HG03432 (cell line): ENCODE results near the gene INTS13.
A peak's percentile ranks its signal among the peaks of the same experiment; 100 is the strongest.
"Not testable (repeated sequence)": the region's sequence is repeated elsewhere in the genome, so short reads cannot be mapped to it uniquely, and the experiment has no call there.

ENCODE experiments used
- ATAC-seq: cut with Tn5 transposase; IDR thresholded peaks from one replicate; pipeline ENCODE4 v1.9.1; 2021; ENCODE audit warnings: mild to moderate bottlenecking, moderate library complexity; ENCODE audit not compliant: unreplicated experiment

Gene INTS13, protein sequence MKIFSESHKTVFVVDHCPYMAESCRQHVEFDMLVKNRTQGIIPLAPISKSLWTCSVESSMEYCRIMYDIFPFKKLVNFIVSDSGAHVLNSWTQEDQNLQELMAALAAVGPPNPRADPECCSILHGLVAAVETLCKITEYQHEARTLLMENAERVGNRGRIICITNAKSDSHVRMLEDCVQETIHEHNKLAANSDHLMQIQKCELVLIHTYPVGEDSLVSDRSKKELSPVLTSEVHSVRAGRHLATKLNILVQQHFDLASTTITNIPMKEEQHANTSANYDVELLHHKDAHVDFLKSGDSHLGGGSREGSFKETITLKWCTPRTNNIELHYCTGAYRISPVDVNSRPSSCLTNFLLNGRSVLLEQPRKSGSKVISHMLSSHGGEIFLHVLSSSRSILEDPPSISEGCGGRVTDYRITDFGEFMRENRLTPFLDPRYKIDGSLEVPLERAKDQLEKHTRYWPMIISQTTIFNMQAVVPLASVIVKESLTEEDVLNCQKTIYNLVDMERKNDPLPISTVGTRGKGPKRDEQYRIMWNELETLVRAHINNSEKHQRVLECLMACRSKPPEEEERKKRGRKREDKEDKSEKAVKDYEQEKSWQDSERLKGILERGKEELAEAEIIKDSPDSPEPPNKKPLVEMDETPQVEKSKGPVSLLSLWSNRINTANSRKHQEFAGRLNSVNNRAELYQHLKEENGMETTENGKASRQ

DNA sequence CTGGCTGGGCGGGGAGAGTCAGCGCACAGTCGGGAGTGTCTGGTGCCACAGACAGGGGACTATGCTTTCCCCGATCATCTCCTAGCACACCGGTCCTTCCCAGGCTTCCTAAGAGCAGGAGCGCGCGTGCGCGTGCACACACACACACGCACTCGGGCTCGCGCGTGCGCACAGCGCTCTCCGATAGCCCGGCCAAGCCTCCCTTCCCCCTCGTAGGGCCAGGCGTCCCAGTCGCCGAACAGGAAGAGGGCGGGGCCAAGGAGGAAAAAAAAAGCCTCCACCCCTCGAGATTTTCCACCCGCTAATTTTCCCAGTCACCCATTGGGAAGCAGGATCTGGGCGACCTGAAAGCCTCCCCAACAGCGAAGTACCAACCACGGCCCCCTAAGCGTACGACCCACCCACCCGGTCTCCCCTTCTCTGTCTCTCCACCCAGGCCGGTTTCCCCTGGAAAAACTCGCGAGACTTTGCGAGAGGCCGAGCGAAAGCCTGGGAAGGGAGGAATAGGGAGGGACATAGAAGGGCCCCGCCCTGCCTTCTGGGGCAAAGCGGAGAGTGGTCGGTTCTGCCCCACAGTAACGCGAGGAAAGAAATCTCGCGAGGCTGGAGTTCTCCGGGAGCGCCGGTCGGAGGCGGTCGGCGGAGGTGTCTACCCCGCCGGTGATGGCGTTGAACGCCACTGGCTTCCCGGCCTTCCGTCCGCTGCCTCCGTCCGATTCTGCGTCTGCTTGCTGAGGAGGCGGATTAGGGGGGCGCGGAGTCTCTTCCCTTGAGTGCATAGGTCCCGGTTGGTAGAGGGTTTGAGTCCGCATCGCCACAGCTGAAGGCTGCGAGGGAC lies at the start of gene INTS13, which contains the start of gene FGFR1OP2:
Gene INTS13, minus strand, starts transcription at position 119 of the 838 bp plus-strand sequence. CDS start 1,178 bp downstream, outside the sequence.
Gene FGFR1OP2, plus strand, starts transcription at position 608 of the 838 bp plus-strand sequence. CDS start 15,689 bp downstream, outside the sequence.
- peak; percentile 89 for ATAC-seq

DNA sequence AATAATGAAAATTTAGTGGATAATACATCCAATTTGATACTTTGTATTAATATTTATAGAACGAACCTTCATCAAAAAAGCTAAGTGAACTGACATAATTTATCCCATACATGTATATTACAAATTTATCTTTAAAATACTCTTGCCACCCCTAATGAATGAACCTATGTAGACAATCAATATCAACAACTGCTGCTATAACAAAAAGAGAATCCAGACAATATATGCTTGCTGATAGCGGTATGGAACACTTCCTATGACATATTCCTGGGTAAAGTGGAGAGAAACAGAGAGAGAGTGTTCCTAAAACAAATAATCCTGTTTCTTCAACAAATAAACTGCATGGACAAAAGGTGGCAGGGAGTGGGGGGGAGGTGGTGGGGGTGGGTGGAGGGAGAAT lies 45.1 kb upstream of the INTS13 start:
- ATAC-seq: no peak

DNA sequence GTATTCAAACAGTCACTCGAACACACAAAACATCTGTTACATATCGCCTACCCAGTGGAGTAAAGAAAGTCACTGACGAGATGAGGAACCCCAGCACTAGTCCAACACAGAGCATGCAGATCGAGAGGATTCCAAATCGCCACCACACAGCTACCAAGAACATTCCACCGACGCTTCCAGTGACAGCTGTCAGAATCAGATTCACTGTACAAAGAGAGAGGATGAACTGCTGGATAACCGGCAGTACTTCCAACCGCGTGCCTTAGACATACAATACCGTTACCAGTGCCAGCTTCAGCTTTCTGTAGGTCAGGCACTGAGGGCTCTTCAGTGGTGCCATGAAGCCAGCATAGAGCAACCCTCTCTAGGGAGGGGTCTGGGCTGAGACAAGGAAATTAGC lies 42.0 kb upstream of the INTS13 start:
- no peak for ATAC-seq

DNA sequence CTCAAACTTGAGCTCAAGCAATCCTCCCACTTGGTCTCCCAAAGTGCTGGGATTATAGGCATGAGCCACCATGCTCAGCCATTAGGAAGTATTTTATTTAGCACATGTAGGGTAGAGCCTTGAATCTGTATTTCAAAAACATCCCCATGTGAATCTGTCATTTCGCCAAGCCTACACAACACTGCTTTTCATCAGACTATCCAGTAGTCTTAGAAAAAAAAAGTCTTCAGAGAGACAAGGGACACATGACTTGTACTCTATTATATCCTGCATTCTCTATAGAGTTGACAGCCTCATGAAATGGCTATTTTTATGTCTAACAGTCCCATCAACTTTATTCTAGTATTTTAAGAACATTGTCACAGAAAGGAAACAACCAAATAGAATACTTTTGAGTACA lies 41.0 kb upstream of the INTS13 start:
- ATAC-seq: no peak

DNA sequence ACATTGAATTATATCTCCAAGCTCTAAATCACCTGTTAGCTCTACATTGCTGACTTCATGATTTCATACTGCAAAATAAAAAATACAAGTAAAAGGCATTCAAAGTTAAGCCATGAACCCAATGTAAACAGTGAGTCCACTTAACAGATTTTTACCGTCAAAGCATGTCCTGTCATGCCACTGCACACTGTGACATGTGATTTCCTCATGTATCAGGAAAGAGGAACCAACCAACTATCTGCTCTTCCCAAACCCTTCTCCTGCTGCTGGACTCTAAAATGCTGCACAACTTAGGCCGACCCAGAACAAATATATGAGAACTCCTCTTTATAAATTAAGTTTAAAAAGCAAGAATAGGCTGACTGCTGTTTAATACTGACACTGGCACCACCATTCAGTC lies 38.9 kb upstream of the INTS13 start:
- no peak for ATAC-seq

DNA sequence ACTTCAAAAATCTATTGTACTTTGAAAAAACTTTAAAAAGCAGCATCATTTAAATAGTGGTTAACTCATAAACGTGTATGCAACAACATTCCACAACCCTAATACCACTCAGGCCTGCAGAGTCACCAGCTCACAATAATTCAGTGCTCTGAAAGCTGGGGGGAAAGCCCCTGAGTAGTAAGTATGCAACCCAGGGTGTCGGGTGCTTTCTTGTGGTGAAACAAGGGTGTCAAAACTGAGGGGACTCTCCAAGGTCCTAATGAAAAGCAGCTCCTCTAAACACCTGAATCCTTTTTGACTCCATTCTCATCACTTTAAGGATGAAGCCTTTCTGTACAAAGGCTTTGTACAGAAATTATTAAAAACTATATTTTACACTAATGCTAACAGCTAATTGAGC lies 34.2 kb upstream of the INTS13 start:
- ATAC-seq: peak; percentile 99

DNA sequence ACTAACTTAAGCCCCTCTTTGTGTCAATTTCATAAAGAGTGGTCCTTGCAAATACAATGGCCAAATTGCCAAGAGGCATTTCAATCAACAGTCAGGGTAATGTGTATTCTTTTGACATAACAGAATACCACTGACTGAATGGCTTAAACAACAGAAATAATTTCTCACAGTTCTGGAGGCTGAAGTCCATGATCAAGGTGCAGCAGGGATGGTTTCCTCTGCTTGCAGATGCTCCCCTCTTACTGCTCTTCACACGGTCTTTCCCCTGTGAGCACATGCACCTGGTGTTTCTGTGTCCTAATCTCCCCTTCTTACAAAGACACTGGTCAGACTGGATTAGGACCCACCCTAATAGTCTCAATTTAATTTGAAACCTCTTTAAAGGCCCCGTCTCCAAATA lies 32.4 kb upstream of the INTS13 start:
- ATAC-seq: no peak

DNA sequence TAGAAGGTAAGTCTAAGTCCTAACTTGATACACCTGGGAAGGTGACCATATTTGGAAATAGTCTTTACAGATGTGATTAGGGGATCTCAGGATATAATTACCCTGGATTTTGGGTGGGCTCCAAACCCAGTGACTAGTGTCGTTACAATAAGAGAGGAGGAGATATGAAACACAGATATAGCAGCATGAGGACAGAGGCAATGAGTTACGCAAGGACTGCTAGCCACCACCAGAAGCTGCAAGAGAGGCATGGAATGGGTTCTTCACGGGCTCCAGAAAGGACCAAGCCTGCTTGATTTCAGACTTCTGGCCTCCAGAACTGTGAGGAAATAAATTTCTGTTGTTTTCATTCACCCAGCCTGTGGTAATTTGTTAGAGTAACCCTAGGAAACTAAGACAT lies 29.1 kb upstream of the INTS13 start:
- no peak for ATAC-seq

DNA sequence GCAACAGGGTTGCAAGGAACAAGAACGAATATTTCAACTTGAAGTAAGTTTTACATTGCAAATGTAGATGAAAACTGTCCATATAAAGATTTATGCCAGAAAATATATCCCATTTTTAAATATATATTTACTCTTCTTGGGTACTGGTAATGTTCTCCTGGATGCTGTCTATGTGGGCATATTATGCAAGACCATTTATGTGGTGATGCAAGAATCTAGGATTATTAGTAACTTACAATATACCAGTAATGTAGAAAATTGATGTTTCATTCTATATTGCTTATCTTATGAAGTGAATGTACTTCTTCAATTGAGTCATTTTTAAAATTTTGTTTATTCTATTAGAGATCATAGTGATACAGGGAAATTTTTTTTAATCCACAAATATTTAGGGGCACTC lies 25.6 kb upstream of the INTS13 start:
- ATAC-seq: no peak

DNA sequence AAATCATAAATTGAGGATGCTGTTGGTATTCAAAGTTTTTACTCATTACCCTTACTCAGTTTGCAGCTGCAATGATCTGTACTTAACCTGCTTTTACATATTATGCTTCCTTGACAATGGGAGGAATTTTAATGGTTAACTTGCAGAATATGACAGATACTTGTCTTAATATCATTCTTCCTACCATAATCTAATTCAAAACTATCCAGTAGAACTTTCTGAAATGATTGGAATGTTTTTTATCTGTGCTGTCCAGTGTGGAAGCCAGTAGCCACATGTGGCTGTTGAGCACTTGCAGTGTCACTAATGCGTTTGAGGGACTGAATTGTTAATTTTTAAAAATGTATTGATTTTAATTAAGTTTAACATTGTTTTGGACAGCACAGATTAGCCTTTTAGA lies 24.0 kb upstream of the INTS13 start:
- ATAC-seq: no peak

DNA sequence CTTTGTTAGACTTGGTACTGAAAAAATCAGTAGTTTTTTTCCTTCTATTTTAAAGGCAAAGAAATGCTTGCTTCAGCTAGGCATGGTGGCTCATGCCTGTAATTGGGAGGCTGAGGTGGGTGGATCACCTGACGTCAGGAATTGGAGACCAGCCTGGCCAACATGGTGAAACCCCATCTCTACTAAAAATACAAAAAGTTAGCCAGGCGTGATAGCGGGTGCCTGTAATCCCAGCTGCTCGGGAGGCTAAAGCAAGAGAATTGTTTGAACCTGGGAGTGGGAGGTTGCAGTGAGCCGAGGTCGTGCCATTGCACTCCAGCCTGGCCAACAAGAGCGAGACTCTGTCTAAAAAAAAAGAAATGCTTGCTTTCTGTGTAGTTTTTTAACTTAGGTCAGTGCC lies 23.6 kb upstream of the INTS13 start:
- ATAC-seq: not testable (repeated sequence)

DNA sequence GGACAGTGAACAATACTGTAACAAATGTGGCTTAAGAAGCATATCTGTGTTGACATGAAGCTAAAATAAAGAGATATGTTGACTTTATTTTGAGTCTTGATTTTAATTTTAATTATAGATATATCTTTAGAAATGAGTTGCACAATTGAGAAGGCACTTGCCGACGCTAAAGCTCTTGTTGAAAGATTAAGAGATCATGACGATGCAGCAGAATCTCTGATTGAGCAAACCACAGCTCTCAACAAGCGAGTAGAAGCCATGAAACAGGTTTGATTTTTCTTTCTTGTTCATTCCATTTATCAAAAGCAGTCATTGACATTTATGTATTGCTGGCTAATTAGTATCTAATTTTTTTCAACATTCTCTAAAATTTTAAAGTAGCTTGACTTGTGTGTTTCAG lies 16.2 kb upstream of the INTS13 start:
- ATAC-seq: no peak

DNA sequence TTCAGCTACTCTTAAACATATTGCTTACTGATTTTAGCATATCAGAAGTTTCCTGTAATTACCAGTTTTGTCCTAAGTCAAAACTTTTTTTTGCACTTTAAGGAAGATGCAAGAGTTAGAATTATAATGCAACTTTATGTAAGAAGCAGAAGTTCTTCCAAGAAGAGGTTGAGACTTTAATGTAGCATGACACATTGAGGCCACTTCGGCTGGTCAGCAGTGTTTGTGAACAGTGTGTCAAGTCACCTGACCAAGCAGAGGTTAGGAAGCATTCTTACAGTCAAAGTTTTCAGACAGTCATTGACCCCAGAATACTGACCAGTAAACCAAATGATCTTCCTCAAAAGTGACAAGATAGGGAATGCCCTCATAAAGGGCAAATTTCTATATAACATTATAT lies 15.7 kb upstream of the INTS13 start:
- ATAC-seq: no peak

DNA sequence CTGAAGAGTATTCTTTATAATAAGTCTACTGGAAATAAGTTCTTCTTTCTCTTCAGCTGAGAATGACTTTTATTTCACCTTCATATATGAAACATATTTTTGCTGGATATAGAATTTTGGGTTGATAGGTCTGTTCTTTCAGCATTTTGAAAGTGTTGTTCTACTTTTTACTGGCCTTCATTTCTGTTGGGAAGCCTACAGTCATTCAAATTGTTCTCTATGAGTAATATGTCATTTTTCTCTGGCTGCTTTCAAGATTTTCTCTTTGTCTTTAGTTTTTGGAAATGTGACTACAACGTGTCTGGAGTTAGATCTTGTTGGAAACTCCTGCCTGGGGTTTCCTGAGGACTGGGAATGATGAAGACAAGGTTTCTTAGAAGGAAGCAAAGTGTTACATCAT lies 10.5 kb upstream of the INTS13 start:
- no peak for ATAC-seq

DNA sequence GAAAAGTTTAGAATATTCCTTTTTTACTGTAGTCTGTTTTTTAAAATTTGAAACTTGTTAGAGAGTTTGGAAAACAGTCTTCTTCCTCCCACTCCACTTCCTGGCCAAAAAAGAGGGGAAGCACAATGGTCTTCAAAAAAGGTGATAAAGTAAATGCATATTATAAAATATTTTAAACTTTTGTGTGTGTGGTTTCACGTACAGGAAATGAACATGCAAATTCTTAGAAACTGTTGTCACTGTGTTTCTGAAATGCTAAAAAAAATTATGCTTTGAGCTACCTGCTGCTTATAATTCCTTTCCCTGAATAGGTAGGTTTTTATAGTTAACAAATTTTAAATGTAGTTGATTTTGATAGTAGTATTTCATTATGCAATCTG lies 3.4 kb upstream of the INTS13 start:
- no peak for ATAC-seq

DNA sequence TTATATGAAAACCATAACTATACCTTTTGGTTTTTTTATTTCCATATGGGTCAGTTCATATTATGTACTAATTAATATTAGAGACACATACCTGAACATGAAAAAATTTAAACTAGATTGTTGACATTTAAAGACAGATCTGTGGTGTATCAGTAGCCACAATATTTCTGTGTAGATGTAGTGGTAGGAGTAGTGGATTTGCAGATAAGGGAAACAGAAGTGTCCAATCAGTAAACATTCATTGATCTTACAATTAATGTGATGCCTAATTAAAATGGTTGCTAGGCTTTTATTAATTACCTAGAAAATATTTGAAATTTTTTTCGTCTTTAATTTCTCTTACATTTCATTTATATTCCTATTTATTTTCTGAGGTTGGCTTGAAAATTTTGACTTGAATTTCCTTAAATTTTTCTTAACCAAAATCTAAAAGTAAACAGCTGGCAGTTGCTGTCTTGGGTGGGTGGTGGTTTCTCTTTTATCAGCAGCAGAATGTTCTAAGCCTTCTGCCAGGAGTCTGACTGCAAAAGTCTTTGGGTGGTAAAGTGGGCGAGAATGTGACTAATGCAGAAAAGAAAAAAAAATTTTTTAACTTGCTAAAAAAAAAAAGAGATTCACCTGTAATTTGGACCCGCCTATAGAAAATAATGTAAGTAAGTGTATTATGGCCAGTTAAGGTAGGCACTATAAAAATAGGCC lies 2.9 kb upstream of the INTS13 start:
- no peak for ATAC-seq

DNA sequence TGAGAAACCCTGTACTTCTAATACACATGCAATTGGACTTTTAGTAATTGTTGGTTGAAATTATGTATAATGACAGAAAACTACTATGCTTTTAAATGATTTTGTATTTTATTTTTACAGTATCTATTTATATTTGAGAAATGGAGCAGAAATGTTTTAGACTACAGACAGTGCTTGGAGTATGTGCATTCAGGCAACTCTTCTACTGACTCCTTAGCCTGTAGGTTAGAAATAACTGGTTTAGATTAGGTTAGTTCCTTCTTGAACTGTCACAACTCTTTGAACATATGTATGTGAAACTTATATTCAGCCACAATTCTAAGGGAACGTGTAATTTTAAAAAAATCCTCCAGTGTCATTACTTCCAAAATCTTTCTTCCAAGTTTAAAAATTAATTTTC lies 2.2 kb upstream of the INTS13 start:
- no peak for ATAC-seq

DNA sequence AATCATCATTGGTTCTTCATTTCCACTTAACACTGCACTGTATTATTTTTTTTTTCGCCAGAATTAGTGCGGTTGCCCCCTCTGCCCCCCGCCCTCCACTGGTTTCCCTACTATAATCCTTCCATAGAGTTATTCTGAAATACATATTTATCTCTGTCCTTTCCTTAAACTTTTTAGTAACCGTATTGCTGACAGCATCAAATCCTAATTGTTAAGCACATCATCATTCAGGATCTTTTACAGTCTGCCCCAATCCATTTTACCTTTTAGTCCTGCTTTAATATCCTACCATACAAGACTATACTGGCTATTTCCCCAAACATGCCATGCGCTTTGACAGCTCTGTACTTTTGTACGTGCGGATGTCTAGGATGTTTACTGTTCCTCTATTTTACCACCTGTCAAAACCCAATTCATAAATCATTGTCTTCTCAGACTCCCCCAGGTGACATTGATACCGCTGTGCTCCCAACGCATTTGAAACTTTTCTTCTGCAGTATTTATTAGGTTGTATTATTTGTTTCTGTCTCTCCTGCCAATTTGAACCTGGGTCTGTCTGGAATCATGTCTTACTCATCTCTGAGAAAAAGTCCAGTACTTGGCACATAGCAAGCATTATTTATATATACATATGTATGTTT lies 1.5 kb upstream of the INTS13 start:
- ATAC-seq: no peak

DNA sequence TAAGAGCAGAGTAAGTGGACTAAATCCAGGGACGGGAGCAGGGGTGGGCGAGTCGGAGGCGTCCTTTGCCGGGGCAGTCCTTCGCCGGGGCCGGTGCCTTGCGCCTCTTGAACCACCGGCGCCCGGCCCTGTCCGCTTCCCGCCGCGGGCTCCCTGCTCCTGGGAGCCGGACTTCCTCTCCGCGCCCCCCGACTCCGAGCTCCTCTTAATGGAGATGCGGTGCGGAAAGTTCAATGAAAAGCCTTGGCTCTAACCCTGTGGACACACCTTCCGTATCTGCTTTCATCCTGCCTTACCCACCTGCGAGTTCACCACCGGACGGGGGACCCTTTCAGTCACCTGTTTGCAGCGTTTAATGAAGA lies 901 bp upstream of the INTS13 start:
- peak; percentile 15 for ATAC-seq

DNA sequence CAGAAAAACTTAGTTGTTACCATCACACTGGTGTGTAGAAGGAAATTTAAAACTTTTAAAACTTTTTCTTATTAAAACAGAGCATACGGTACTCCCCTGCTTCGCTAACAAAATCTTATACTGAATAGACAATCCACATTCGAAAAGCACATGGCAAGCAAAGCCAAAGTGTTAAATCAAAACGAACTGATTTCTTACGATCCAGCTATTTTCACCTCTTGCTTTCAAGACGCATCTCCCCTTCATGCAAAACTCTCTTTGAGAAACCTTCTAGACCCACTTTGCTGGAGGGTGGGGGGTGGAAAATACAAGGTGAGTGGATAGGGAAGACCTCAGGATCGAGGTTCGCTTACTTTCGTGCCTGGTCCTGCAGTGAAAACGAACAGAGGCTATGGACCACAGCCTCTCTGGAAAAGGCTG lies 328 bp downstream of the INTS13 start:
- no peak for ATAC-seq
